Measurements from ENCODE around the gene ZC3HAV1.

- TF ChIP-seq CTCF (IDR thresholded peaks at IDR 0.05; ENCODE audit: low read length) (no peak), EZH2 (optimal IDR thresholded peaks at IDR 0.05; ENCODE audit: low read depth, low read length) (no peak)
Observed at GRCh38 chr7:139034336-139034735, 75.2 kb downstream of the ZC3HAV1 start.

All from MM.1S (cell line).